NCI-H1092 (cell line): ENCODE results near the gene SPOUT1.
"Not testable (repeated sequence)": the region's sequence is repeated elsewhere in the genome, so short reads cannot be mapped to it uniquely, and the experiment has no call there.

Experiments
- DNase-seq: peaks from one replicate; lab custom pipeline; 2025; lab: John Stamatoyannopoulos, UW

Gene SPOUT1, protein sequence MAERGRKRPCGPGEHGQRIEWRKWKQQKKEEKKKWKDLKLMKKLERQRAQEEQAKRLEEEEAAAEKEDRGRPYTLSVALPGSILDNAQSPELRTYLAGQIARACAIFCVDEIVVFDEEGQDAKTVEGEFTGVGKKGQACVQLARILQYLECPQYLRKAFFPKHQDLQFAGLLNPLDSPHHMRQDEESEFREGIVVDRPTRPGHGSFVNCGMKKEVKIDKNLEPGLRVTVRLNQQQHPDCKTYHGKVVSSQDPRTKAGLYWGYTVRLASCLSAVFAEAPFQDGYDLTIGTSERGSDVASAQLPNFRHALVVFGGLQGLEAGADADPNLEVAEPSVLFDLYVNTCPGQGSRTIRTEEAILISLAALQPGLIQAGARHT

DNA sequence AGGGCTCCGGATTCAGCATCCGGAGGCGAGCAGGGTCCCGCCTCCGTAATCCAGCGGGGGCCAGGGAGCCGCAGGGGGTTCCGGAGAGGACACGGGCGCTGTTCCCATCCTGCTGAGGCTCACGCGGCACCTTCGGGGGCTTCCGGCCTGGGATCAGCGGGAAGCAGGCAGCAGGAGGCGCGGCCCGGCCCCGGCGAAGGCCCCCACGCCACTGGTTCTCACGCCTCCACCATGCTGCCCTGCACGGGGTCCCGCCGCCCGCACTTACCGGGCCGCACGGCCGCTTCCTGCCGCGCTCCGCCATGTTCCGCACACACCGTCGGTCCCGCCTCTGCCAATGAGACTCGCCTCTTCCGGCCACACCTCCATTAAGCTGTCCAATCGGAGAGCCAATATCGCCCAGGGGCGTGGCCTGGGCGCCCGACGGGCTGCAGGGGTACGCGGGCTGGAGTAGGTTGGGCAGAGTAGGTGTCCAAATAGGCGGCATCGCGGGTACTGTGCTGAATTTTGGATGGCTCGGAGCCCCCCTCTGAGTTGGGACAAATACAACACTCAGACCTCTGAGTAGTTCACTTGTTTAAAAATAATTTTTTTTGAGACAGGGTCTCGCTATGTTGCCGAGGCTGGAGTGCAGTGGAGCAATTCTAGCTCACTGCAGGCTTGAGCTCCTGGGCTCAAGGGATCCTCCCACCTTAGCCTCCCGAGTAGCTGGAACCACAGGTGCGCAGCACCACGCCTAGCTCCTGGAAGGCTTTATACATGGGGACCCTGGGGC is at the start of gene SPOUT1:
TSS of gene SPOUT1 (minus strand) at position 318 of the 775 bp plus-strand sequence. CDS start at position 304, 14 bp downstream.
- DNase-seq = peak; percentile 91

DNA sequence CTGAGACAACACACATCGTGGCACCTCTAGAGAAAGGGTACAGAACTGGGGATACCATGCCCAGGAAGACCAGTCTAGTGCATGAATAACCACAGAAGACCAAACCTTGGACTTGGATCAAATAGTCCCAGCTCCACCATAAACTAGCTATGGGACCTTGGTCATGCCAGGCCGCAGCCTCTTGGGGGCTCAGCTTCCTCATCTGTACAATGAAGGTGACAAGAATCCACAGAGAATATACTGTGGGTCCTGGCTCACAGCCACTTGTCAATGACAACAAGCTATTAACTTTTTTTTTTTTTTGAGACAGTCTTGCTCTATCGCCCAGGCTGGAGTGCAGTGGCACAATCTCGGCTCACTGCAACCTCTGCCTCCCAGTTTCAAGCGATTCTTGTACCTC is 48.3 kb upstream of the SPOUT1 start:
- DNase-seq = no peak

DNA sequence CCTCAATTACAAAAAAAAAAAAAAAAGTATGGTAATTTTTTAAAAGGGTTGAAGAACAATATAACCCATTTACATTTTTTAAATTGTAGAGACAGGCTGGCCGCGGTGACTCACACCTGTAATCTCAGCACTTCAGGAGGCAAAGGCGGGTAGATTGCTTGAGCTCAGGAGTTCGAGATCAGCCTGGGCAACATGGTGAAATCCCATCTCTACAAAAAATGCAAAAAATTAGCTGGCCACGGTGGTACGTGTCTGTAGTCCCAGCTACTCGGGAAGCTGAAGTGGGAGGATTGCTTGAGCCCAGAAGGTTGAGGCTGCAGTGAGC is 41.3 kb upstream of the SPOUT1 start:
- not testable (repeated sequence) for DNase-seq

DNA sequence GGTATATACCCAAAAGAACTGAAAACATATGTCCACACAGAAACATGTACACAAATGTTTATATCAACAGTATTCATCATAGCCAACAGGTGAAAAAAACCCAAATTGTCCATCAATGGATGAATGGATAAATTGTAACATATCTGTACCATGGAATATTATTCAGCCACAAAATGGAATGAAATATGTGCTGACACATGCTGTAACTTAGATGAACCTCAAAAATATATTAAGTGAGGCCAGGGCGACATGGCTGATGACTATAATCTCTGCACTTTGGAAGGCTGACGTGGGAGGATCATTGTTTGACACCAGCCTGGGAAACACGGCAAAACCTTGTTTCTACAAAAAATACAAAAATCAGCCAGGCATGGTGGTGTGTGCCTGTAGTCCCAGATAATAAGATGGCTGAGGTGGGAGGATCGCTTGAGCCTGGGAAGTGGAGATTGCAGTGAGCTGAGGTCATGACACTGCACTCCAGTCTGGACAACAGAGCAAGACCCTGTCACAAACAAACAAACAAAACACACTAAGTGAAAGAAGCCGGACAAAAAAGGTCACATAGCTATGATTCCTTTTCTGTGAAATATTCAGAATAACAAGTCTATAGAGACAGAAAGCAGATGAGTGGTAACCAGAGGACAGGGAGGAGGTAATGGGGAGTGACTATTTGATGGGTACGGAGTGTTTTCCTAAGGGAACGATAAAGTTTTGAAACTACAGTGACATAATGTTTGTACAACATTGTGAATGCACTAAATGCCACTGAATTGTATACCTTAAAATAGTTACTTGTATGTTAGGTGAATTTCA is 40.7 kb upstream of the SPOUT1 start:
- DNase-seq = no peak

DNA sequence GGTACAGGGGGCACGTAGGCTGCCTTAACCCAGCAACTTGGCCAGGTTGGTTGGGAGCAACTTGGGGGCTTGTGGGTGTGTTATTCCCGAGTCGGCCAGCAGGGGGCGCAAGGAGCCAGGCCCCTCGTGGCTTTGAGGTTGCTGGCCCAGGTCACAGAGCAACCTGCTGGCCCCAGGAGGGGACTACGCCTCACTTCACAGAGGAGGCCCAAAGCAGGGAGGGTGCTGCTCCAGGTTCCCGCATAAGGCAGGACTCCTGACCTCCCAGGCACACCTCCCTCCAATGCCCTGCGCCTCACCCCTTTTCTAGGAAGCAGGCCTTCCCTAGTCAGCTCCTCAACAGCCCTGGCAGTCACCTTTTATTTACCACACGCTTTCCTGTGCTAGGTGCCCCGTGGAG is 34.1 kb upstream of the SPOUT1 start:
- DNase-seq = peak; percentile 43

DNA sequence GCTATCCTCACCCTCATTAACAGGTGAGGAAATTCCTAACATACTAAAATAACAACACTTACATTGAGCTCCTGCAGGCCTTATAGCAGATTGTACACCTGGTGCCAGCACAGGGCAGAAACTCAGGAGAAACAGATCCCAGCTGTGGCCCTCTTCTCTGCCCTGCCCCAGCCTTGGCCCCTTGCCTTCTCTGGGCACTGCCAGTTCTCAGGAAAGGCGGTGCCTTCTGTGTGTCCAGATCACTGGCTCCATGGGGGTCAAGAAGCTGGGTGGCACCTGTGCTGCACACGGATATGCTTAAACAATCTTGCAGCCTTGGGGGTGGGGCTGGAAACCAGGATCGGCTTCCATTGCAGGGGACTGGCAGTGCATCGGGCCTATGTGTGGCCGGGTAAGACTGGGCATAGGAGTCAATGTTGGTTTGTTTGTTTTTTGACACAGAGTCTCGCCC is 32.8 kb upstream of the SPOUT1 start:
- no peak for DNase-seq

DNA sequence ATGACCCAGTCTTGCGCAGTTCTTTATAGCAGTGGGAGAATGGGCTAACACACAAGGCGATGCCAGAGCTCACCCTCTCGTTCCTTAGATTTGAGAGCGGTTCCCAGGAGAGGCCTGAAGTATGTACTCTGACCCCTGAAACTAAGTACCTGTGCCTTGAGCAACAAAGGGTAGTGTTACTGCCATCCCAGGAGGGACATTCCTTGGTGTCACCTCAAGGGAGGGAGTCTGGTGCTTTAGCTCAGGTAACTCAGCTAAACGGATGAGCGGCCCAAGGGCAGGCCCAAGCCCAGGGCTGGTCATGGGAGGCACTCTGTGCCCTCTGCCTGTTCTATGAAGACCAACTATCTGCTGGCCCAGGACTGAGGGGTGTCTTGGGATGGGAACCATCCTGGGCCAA is 31.9 kb upstream of the SPOUT1 start:
- no peak for DNase-seq

DNA sequence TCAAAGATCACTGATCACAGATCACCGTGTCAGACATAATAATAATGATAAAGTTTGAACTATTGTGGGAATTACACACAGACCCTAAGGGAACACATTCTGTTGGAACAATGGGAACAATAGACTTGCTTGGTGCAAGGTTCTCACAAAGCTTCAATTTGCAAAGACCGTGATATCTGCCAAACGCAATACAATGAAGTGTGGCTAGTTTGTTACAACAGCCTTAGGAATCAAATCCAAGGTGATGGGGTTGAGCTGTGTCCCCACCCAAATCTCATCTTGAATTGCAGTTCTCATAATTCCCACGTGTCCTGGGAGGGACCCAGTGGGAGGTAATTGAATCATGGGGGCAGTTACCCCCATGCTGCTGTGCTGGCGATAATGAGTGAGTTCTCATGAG is 31.3 kb upstream of the SPOUT1 start:
- no peak for DNase-seq

DNA sequence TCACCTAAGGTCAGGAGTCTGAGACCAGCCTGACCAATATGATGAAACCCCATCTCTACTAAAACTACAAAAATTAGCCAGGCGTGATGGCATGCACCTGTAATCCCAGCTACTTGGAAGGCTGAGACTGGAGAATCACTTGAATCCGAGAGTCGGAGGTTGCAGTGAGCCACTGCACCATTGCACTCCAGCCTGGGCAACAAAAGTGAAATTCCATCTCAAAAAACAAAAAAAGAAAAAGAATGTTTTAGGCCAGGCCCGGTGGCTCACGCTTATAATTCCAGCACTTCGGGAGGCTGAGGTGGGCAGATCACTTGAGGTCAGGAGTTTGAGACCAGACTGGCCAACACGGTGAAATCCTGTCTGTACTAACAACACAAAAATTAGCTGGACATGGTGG is 28.9 kb upstream of the SPOUT1 start:
- not testable (repeated sequence) for DNase-seq

DNA sequence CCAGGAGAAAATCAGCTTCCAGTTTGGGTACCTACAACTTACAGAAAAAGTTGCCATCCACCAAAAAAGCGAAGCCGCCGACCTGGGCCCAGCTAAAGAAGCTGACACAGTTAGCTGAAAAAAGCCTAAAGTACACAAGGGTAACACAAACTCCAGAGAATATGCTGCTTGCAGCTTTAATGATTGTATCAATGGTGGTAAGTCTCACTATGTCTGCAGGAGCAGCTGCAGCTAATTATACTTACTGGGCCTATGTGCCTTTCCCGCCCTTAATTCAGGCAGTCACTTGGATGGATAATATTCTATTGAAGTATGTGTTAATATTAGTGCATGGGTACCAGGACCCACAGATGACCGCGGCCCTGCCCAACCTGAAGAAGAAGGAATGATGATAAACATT is 24.9 kb upstream of the SPOUT1 start:
- not testable (repeated sequence) for DNase-seq

DNA sequence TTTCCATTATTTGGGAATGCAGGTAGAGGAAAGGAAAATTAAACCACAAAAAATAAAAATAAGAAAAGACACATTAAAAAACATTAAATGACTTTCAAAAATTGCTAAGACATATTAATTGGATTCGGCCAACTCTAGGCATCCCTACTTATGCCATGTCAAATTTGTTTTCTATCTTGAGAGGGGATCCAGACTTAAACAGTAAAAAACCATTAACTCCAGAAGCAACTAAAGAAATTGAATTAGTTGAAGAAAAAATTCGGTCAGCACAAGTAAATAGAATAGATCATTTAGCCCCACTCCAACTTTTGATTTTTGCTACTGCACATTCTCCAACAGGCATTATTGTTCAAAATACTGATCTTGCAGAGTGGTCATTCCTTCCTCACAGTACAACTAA is 23.1 kb upstream of the SPOUT1 start:
- DNase-seq = not testable (repeated sequence)

DNA sequence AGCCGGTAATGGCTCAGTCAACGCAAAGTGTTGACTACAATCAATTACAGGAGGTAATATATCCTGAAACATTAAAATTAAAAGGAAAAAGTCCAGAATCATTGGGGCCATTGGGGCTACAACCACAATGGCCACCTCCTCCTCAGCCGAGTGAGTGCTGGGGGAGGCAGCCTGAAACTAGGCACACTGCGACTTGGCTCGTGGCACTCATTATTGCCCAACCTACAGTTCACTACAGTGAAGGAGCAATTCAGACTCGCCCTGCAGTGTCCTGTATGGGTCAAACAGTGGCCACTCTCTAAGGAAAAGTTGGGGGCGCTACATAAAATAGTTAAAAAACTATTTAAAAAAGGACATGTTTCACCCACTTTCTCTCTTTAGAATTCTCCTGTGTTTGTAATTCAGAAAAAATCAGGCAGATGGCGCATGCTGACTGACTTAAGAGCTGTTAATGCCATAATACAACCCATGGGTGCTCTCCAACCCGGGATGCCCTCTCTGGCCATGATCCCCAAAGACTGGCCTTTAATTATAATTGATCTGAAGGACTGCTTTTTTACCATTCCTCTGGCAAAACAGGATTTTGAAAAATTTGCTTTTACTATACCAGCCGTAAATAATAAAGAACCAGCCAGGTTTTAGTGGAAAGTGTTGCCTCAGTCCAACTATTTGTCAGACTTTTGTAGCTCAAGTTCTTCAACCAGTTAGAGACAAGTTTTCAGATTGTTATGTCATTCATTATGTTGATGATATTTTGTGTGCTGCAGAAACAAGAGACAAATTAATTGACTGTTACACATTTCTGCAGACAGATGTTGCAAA is 22.4 kb upstream of the SPOUT1 start:
- DNase-seq = not testable (repeated sequence)

DNA sequence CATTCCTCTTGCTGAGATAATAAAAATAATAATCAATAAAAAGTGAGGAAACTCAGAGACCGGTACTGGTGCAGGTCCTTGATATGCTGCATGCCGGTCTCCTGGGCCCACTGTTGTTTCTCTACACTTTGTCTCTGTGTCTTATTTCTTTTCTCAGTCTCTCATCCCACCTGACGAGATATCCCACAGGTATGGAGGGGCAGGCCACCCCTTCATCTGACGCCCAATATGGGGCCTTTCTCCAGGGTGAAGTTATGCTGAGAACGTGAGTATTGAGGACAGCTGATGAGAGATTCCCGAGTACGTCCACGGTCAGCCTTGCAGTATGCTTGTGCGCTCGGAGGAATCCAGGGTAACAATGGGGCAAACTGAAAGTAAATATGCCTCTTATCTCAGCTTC is 21.4 kb upstream of the SPOUT1 start:
- DNase-seq = not testable (repeated sequence)

DNA sequence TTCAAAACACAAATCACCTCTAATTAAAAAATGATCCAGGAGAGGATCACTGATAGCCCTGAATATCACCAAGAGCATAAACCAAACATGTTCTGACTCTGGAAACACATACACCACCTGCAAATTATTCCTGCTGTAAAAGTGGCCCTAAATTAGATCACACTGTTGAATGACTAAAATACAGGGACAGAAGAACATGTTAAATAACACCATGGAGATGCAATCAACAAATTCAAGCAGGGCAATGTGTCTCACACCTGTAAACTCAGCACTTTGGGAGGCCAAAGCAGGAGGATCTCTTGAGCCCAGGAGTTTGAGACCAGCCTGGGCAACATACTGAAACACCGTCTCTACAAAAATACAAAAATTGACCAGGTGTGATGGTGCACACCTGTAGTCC is 18.2 kb upstream of the SPOUT1 start:
- no peak for DNase-seq

DNA sequence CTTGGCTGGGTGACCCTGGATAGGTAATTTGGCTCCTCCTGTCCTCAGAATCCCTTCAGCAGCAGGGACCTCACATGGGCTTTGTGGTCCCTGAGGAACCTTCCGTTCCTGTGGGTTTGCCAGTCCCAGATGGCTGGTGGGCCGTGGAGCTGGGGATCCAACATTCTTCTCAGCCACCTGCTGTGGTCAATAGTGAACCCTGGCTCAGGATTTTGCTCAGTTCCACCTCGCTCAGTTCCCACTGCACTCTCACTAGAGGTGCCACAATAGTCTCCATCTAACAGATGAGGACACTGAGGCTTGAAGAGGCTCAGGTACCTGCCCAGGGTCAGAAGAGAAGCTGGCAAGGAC is 17.1 kb upstream of the SPOUT1 start:
- DNase-seq = no peak

DNA sequence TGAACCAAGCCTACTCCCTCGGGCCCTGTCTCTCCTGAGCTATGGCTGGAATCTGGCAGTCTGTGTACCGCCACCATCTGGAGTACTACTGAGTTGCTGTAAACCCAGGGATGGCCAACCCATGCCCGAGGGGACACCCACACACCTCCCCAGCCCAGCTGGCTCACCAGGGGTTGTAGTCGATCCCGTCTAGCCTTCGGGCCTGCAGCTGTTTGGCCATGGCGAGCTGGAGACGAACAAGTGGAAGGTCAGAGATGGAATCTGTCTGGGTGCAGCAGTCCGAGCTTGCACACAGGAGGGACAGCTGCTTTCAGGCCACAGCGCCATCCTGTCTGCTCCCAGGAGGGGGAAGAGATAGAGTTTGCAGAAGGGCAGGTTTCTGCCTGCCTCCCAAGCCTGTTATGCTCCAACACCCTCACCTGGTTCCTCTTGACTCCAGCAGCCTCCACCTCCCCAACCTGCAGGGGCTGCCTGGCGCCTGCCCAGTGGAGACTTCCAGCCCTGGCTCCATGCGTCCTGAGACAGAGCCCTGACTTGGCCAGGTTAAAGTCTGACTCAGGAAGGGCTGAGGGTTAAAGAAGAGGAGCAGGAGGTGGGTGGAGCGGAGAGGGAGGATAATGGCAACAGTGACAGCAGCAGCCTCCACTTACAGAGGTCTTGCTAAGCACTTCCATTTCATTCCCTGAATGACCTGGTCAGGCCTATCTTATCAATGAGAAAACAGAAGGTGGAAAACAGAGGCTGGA is 15.8 kb upstream of the SPOUT1 start:
- DNase-seq = no peak

DNA sequence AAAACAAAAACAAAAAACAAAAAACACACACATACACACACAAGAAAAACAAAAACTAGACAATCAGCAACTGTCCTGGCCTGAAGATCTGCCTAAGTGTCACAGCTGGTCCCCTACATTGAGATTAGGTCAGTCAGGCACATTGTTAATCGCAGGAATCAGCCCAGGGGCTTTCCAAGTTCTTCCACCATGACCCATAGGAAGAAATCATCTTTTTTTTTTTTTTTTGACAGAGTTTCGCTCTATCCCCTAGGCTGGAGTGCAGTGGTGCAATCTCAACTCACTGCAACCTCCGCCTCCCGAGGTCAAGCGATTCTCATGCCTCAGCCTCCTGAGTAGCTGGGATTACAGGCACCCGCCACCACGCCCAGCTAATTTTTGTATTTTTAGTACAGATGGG is 13.6 kb upstream of the SPOUT1 start:
- not testable (repeated sequence) for DNase-seq

DNA sequence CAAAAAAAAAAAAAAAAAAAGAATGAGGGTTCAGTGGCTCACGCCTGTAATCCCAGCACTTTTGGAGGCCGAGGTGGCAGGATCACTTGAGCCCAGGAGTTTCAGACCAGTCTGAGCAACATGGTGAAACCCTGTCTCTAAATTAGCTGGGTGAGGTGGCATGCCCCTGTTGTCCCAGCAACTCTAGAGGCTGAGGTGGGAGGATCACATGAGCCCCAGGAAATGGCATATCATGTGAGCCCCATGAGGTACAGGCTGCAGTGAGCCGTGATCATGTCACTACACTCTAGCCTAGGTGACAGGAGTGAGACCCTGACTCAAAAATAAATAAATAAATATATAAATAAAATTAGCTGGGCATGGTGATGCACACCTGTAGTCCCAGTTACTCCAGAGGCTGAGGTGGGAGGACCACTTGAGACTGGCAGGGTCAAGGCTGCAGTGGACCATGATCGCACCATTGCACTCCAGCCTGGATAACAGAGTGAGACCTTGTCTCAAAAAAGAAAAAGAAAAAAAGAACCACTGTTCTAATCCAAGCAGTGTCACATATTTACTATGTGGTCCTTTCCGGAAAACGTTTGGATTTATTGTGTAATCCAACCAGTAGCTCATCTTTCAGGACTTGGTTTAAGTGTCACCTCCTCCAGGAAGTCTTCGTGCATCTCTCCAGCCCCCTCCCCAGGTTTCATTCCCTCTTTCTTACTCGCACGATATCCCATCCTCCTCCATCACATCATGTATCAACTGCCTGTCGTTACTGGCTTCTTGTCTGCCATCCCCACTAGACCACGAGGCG is 12.3 kb upstream of the SPOUT1 start:
- no peak for DNase-seq

DNA sequence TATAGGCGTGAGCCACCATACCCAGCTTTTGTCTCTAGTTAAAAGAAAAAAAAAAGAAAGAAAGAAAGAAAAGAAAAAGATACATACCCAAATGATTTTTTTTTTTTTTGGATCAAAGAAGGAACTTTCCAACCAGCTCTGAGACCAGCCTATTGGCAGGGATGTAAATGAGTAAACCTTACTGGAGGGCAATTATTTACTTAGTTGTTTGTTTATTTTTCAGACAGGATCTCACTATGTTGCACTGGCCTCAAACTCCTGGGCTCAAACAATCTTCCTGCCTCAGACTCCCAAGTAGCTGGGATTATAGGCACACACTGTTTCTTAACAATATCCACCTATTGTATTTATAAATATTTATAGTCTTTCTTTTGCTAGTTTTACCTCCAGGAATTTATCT is 10.9 kb upstream of the SPOUT1 start:
- no peak for DNase-seq

DNA sequence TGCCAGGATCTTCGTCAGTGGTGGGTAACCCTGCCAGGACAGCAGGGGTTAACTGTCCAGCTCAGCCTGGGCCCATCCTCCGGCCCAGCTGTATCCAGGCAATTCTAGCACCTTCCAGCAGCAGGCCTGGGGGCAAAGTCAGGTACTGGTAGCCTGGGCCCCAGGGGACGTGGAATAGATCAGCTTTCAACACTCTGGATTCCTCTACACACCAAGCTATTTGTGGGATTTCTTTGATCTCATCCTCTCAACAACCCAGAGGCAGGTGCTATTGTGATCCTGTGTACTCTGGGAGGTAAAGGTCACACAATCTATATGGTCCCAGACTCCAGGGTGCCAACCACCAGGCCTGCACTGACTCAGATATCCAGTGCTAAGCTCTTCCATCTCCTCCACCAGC is 8.7 kb upstream of the SPOUT1 start:
- DNase-seq = no peak
